HG03095 (cell line): ENCODE results near the gene ARL6IP5.

Experiments
- ATAC-seq: cut with Tn5 transposase; IDR thresholded peaks from one replicate; pipeline ENCODE4 v1.9.1; 2021; ENCODE audit warnings: moderate library complexity; ENCODE audit not compliant: unreplicated experiment

The ARL6IP5 gene

GRCh38 chr3:69084326-69085167 is at the start of gene ARL6IP5:
Gene ARL6IP5, plus strand, starts transcription at chr3:69084937. Its CDS starts 111 bp downstream, at chr3:69085048.
- peak; percentile 46 for ATAC-seq

GRCh38 chr3:69044608-69045007 is 40.1 kb upstream of the ARL6IP5 start:
- no peak for ATAC-seq

- ATAC-seq, result no peak
Observed at GRCh38 chr3:69048990-69049389, 35.7 kb upstream of the ARL6IP5 start.

GRCh38 chr3:69051756-69052471 is 32.8 kb upstream of the ARL6IP5 start, which contains the start of gene TMF1:
Gene TMF1, minus strand, starts transcription at chr3:69052333. Its CDS starts 247 bp downstream, at chr3:69052086.
- ATAC-seq, result peak; percentile 95

- ATAC-seq, result no peak
Observed at GRCh38 chr3:69052472-69052898, 32.3 kb upstream of the ARL6IP5 start.

- peak; percentile 96 for ATAC-seq
Observed at GRCh38 chr3:69058180-69058946, 26.4 kb upstream of the ARL6IP5 start.

GRCh38 chr3:69058947-69059224 is 25.9 kb upstream of the ARL6IP5 start:
- no peak for ATAC-seq

GRCh38 chr3:69059688-69060087 is 25.0 kb upstream of the ARL6IP5 start:
- ATAC-seq, result no peak

GRCh38 chr3:69063636-69064035 is 21.1 kb upstream of the ARL6IP5 start:
- ATAC-seq, result no peak

GRCh38 chr3:69065318-69065964 is 19.3 kb upstream of the ARL6IP5 start:
- ATAC-seq, result no peak

- no peak for ATAC-seq
Observed at GRCh38 chr3:69066121-69066520, 18.6 kb upstream of the ARL6IP5 start.

GRCh38 chr3:69072928-69073327 is 11.8 kb upstream of the ARL6IP5 start:
- no peak for ATAC-seq

- ATAC-seq, result no peak
Observed at GRCh38 chr3:69079269-69080159, 5.2 kb upstream of the ARL6IP5 start.

GRCh38 chr3:69080233-69080920 is 4.4 kb upstream of the ARL6IP5 start, which contains the start of gene UBA3:
Gene UBA3, minus strand, starts transcription at chr3:69080365. Its CDS starts 12 bp downstream, at chr3:69080353.
- ATAC-seq, result peak; percentile 44

- ATAC-seq, result no peak
Observed at GRCh38 chr3:69081583-69082262, 3.0 kb upstream of the ARL6IP5 start.

- no peak for ATAC-seq
Observed at GRCh38 chr3:69082361-69082760, 2.4 kb upstream of the ARL6IP5 start.

- ATAC-seq, result peak; percentile 50
Observed at GRCh38 chr3:69082805-69083204, 1.9 kb upstream of the ARL6IP5 start.

GRCh38 chr3:69085168-69085832 is 563 bp downstream of the ARL6IP5 start:
- no peak for ATAC-seq
